GM21390 (cell line): Measurements from ENCODE around the gene MYO1E.
"Not testable (repeated sequence)": the region's sequence is repeated elsewhere in the genome, so short reads cannot be mapped to it uniquely, and the experiment has no call there.

Experiments
- ATAC-seq: cut with Tn5 transposase; IDR thresholded peaks from one replicate; pipeline ENCODE4 v1.9.1; 2021; ENCODE audit not compliant: unreplicated experiment

Gene MYO1E

GRCh38 chr15:59174151-59174834 is 198.4 kb downstream of the MYO1E start:
- ATAC-seq = no peak

- no peak for ATAC-seq
These were observed 199.5 kb downstream of the MYO1E start for GRCh38 chr15:59173194-59173593.

- no peak for ATAC-seq
These were observed 200.3 kb downstream of the MYO1E start for GRCh38 chr15:59172289-59172901.

DNA sequence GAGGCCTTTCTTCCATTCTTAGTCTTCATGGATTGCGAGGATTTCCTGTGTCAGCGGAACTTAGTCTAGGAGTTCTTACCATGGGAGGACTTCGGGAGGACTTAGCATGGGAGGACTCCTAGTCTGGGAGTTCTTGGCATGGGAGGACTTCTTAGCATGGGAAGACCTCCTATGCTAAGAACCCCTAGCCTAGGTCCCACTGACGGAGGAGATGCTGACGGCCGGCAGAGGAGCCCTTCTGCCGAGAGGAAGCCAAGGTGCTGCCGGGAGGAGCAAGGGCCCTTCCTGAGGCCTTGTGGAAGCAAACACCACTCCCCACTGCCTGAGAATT is 201.6 kb downstream of the MYO1E start:
- ATAC-seq = no peak

DNA sequence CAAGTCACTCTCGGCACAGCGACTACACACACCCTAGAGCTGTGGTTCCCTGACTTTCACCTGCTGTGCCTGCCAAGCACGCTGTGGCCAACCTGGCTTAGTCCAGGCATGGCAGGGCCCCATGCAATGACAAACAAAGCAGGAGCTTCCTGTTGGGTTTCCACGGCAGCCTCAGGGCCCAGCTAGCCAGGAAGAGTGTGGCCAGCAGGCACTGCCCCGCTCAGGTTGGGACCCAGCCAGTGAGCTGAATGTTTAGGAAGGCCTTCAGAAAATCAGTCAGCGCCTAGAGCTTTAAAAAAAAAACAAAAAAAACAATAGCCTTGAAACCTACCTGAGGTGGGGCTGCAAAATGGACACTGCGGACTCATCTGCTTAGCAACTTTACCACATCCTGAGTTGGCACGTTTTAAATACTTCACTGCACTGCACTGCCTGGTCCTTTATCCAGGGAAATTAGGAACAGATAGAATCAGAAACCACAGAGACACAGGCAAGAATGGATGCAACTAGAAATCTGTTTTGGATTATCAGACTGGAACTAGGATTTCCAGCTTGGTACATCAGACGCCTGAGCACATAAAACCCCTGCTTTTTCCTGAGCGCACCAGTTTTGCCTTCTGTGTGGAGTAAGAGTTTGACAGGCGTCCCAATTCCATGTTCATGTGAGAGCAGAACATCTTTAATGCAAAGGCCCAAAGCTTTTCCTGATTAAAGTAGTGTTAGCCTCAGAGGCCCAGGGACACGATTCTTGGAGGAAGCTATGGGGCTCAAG is 202.2 kb downstream of the MYO1E start:
- no peak for ATAC-seq

GRCh38 chr15:59169251-59169708 is 203.4 kb downstream of the MYO1E start:
- ATAC-seq = no peak

DNA sequence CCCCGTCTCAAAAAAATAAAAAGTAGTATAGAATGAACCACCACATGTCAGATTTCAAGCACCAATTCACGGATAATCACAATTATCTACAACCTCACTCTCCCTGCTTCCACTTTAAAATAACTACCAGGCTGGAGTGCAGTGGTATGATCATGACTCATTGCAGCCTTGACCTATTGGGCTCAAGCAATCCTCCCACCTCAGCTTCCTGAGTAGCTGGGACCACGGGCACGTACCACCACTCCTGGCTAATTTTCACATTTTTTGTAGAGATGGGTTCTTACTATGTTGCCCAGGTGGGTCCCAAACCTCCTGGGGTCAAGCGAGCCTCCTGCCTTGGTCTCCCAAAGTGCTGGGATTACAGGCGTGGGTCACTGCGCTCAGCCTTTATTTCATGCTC is 204.1 kb downstream of the MYO1E start:
- ATAC-seq = no peak

DNA sequence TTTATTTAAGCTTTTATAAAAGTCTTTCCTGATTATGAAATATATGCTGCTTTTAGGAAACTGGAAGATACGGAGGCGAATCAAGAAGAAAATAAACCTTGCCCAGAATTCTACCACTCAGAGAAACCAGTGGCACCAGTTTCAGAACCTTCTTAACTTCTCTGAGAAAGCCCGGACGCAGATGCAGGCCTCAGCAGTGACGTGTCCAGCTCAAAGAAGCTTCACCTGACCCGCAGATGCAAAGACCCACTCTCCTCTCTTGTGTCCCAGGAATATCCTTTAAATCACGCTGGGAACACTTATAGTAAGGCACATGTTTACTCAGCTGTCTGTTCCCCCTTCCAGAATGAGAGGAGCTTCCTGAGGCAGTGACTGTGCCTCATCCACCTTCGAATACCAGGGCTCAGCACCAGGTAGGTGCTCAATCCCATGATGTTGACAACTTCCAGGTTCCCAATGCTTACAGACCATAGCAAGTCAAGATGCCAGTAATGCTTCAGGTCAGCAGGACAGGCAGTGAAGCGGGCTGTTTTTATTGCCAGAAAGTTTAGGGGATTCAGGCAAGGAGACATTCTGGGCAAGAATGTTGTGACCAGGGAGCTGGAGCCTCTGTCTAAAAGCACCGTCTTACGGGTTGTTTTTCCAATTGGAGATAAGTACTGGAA is 205.9 kb downstream of the MYO1E start:
- ATAC-seq = no peak

DNA sequence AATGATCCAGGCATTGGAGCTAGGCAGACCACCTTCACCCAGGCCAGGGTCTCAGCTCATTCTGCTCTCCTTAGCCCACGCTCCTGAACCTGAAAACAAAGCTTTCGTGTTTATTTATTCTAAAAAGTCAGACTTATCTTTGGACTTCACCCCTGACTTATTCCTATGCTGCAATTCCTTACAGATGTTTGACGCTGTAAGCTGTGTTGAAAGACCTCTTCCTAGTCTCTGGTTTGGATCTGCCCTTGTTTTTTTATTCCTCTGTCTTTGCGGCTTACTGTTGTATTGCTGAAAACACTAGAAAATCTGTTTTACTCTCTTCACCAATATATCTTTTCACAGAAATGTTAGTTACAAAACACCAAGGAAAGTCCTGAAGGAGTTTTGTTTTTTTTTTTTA is 206.5 kb downstream of the MYO1E start:
- no peak for ATAC-seq

DNA sequence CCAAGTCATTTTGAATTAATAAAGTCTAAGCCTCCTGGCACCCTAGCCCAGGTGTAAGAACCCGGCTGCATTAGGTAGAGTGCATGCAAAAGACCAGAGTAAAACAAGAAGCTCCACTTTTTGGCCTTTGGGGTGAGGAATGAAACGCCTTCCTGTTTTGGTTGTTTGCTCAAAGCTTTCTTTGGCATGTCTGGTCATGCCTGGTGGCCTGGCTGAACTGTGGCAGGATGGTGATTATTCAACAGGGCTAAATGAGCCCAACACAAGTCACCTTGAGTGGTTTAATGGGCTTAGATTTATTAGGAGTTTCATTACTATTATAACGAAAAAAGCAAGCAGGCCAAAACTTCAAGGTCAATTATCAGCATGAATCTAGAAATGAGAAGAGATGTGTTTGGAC is 206.9 kb downstream of the MYO1E start:
- no peak for ATAC-seq

DNA sequence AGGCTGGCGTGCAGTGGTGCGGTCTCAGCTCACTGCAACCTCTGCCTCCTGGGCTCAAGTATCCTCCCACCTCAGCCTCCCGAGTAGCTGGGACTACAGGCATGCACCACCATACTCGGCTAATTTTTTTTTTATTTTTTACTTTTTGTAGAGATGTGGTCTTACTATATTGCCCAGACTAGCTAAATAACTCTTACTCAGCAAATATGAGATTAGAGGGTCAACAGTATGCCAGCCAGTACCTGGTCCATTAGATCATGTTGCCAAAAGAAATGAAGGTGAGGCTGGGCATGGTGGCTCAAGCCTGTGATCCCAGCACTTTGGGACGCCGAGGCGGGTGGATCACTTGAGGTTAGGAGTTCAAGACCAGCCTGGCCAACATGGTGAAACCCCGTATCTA is 210.6 kb downstream of the MYO1E start:
- ATAC-seq = not testable (repeated sequence)

DNA sequence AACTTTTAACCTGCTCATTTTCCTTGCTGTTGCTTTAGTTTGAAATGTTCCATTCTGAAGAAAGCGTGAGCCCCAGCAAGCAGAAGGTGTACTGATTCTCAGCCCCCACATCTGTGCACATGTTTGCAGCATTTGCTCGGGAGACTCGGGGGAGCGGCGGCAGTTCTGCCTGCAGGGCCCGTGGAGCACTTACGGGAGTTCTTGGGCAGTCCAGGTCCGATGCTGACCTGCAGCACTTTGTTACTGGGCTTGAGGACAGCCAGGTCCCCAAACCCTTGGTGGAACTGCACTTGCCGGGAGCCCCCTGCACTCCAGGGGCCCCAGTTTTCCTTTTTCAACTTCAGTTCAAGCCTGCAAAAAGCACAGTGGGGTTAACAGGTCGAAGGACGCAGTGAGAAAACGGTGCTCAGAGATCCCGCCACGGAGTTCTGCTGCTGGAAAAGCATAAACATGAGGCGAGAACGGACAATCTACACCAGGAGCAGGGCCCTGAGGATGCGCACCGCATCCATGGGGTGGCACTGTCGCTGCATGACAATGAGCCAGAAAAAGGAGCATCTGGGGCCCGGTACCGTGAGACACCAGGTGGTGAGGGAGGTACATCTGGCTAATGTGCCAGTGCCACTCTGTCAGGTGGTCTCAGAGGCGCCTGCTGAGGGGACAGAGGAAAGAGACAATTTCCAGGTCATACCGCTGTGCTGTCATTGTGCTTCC is 211.6 kb downstream of the MYO1E start:
- no peak for ATAC-seq

GRCh38 chr15:59159210-59159609 is 213.5 kb downstream of the MYO1E start:
- no peak for ATAC-seq

DNA sequence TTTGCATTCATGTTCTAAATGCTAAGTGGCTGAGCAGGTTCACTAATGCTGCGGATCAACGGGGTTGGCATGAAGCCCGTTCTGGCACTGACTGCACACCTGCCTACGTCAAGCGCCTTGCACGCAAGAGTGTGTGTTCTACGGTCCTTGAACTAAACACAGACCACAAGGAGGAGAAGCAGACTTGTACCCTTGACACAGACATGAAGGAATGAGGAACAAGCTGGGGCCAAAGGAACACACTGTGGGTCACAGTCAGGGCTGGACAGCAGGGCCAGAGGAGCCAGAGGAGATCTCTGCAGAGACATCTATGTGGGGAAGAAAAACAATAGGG is 214.0 kb downstream of the MYO1E start:
- no peak for ATAC-seq

DNA sequence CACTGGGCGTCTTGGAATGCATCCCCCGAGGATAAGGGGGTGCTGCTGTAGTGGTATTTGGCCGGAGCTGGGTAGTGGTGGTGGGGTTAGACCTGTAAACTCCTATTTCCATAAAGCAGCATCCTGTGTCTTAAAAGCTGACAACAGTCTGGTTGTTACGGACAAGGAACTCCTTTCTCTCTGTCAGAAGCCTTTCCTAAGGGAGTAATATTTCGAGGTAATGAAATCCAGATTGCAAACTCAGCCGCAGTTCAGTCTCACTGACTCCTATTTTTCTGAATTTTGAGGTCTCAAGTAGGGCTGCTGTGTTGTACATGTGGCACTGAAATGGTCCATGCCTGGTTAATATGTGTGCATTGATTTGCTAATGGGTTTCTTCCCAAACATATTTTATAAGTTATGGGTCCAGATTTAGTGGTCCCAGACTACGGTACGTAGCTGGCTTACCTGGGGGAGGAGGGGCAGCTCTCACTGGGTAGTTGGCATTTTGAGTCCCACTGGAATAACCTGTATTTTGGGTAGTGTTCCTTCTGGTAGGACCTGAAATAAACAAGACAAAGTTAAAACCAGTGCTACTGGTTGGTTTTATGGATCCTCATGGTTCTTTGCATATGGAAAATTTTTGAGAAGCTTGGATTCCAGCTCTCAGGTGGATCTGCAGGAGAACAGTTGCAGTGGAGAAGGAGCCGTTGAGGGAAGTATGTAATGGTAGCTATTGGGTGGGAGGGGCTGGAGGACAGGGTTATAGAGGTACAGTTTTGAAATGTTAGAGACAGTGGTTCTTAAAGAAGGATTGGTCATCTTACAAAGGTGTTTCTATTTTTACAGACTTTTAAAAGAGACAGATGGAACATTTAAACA is 214.6 kb downstream of the MYO1E start:
- ATAC-seq = no peak

GRCh38 chr15:59157396-59157795 is 215.3 kb downstream of the MYO1E start:
- ATAC-seq = no peak

GRCh38 chr15:59155431-59155830 is 217.2 kb downstream of the MYO1E start:
- ATAC-seq = no peak

DNA sequence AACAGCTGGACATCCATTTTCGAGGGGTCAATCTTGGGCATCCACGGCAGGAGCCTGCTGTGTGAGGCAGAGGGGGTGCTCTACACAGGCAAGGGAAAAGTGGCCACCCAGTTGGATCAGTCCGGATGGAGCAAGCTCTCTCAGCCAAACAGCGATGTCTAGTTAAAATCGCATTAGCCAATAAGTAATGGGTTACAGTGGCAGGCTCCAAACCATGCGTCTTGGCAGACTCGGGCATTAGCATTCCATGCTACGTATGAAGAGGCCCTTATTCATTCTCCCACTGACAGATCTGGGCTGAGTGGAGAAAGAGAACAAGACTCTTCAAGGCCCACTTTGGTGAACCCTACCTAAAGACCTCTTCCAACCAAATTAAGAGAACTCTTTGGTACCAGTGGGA is 218.4 kb downstream of the MYO1E start:
- ATAC-seq = no peak

DNA sequence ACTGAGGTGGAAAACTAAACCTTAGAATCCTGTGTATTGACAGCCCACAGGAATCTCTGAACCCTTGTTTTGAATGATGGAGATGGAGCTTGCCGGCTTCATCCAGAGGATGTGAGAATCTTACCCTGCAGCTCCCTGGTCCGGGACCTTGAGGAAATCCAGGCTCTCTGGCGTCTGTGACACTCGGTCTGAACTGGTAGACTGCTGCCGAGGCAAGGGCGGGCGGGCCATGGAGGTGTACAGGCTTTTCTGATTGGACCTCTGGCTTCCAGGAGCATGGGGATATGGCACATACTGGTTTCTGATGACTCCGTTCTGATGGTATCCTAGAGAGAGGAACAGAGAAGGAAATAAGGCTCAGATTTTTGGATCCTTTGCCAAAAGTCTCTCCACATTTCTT is 219.2 kb downstream of the MYO1E start:
- no peak for ATAC-seq

GRCh38 chr15:59152694-59153450 is 219.8 kb downstream of the MYO1E start:
- ATAC-seq = no peak
